Activated CD8-positive, alpha-beta T cell treated with anti-CD3 and anti-CD28 coated beads, Interleukin-2, amount 10 ng/mL, durations not matched to agents 7 days and 5 days (primary cell): ENCODE data around the gene LGI2. TPM values are rescaled to one million over a fixed set of nuclear protein-coding genes. Genes with fewer than 3 reads are reported as not detected.

ENCODE experiments used
- ATAC-seq: fragments of 150-1000 bp; cut with Tn5 transposase; one replicate; pipeline ENCODE4 v1.10.0; 2021; ENCODE audit warnings: moderate library complexity
- CTCF ChIA-PET: fragments of 350-600 bp; sonication (Branson Sonifier 250); formaldehyde crosslinking; loops from one replicate; lab custom pipeline; 2021; ENCODE audit warnings: antibody characterized with exemption; lab: Charles Lee
- POLR2A ChIA-PET: fragments of 350-600 bp; sonication (Branson Sonifier 250); formaldehyde crosslinking; loops from one replicate; lab custom pipeline; 2021; ENCODE audit warnings: antibody characterized with exemption; lab: Charles Lee
- DNase-seq: peaks from one replicate; pipeline ENCODE4 v3.0.0-alpha.2; 2020
- H3K27ac Mint-ChIP-seq: one replicate; pipeline ENCODE4 v1.8.0; 2021; ENCODE audit warnings: mild to moderate bottlenecking, mixed read lengths
- H3K27me3 Mint-ChIP-seq: one replicate; pipeline ENCODE4 v1.8.0; 2021; ENCODE audit warnings: low read depth, mixed read lengths
- H3K36me3 Mint-ChIP-seq: one replicate; pipeline ENCODE4 v1.8.0; 2021; ENCODE audit warnings: low read depth, mixed read lengths
- H3K4me1 Mint-ChIP-seq: one replicate; pipeline ENCODE4 v1.8.0; 2021; ENCODE audit warnings: low read depth, mixed read lengths
- H3K4me3 Mint-ChIP-seq: one replicate; pipeline ENCODE4 v1.8.0; 2021; ENCODE audit warnings: mild to moderate bottlenecking, mixed read lengths
- H3K9me3 Mint-ChIP-seq: one replicate; pipeline ENCODE4 v1.8.0; 2022; ENCODE audit warnings: mixed read lengths; ENCODE audit not compliant: insufficient read depth
- total RNA-seq, 2 experiments: library from RNA; stranded (reverse); gene quantifications; one replicate each; pipeline ENCODE4 v1.2.3, GENCODE V29; 2021

LGI2 gene
- total RNA-seq, 2 experiments from 2014 or later, result not detected

DNA sequence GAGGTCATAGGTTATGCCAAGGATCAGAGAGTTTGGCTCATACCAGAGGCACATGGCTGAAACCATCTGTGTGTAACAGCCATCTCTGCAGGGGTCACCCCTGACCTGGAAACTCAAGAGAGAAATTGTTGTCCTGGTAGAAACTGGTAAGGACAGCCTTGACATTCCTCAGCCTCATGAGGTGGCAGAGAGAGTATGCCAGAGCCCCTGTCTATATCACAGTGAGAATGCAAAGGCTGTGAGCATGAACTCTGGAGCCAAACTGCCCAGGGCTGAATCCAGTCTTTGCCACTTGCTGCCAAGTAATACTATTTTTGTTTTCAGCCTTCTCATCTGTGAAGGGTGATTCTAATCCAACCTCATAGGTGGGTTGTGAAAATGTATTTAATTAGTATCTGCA, 80.8 kb downstream of the LGI2 start:
- no peaks in the 10 kb centered on the region for H3K4me1 Mint-ChIP-seq
- H3K36me3 Mint-ChIP-seq, result no peaks in the 10 kb centered on the region
- ChIA-PET CTCF (no interaction called here), POLR2A (no interaction called here)
- H3K27ac Mint-ChIP-seq, result no peak overlapping the region
- H3K4me3 Mint-ChIP-seq, result no peak overlapping the region
- ATAC-seq (no peak), DNase-seq (no peak)
- no peaks in the 10 kb centered on the region for H3K27me3 Mint-ChIP-seq
- H3K9me3 Mint-ChIP-seq, result no peaks in the 10 kb centered on the region

Other genes starting within 250 kb of the LGI2 start
- not detected for gene SOD3, start 235.4 kb downstream of the LGI2 start, total RNA-seq
- not detected for gene CCDC149, start 117.9 kb downstream of the LGI2 start, total RNA-seq
- gene SEPSECS, start 129.5 kb upstream of the LGI2 start, total RNA-seq, result 10 to 100 TPM; 10.8 to 12.5 TPM
- gene PI4K2B, start 203.1 kb upstream of the LGI2 start, total RNA-seq, result 10 to 100 TPM; 42.2 to 46.1 TPM